Trophoblast cell (in vitro differentiated cells and primary cell): ENCODE results near the gene KAT5.

Source experiments
- DNase-seq, 2 donors: peaks; one replicate each; pipeline ENCODE4 v3.0.0-alpha.2; 2016
- H2AFZ ChIP-seq: 2 replicates; pipeline ENCODE4 v1.6.1; 2013; ENCODE audit warnings: low read length, moderate library complexity, mild to moderate bottlenecking; ENCODE audit not compliant: insufficient read depth, poor library complexity
- H2AK5ac ChIP-seq: 2 replicates; pipeline ENCODE4 v1.6.1; 2013; ENCODE audit warnings: mild to moderate bottlenecking, low read length
- H2BK120ac ChIP-seq: 2 replicates; pipeline ENCODE4 v1.6.1; 2013; ENCODE audit warnings: low read length, mild to moderate bottlenecking, moderate library complexity; ENCODE audit not compliant: insufficient read depth, poor library complexity
- H2BK12ac ChIP-seq: 2 replicates; pipeline ENCODE4 v1.6.1; 2013; ENCODE audit warnings: mild to moderate bottlenecking, low read length, moderate library complexity
- H2BK5ac ChIP-seq: 2 replicates; pipeline ENCODE4 v1.6.1; 2013; ENCODE audit warnings: low read length, low read depth, moderate library complexity, mild to moderate bottlenecking; ENCODE audit not compliant: poor library complexity
- H3K14ac ChIP-seq: 2 replicates; pipeline ENCODE4 v1.6.1; 2013; ENCODE audit warnings: mild to moderate bottlenecking, low read length
- H3K18ac ChIP-seq: 2 replicates; pipeline ENCODE4 v1.6.1; 2013; ENCODE audit warnings: mild to moderate bottlenecking, low read length
- H3K23ac ChIP-seq: 2 replicates; pipeline ENCODE4 v1.6.1; 2013; ENCODE audit warnings: low read length
- H3K27ac ChIP-seq: 2 replicates; pipeline ENCODE4 v1.5.1; 2013; ENCODE audit warnings: low read depth, mild to moderate bottlenecking, inconsistent platforms, low read length, moderate library complexity
- H3K27me3 ChIP-seq: 2 replicates; pipeline ENCODE4 v1.6.1; 2013; ENCODE audit warnings: inconsistent platforms, mild to moderate bottlenecking, low read length, moderate library complexity; ENCODE audit not compliant: insufficient read depth
- H3K36me3 ChIP-seq, 2 experiments: 1 replicate in 1 of 2; 2 replicates in 1 of 2; pipeline ENCODE4 v1.6.1; 2013; ENCODE audit warnings: low read length in 2 of 2, mild to moderate bottlenecking in 2 of 2, moderate library complexity in 1 of 2; ENCODE audit not compliant: insufficient read depth in 2 of 2, control insufficient read depth in 1 of 2
- H3K4ac ChIP-seq: 2 replicates; pipeline ENCODE4 v1.6.1; 2013; ENCODE audit warnings: low read depth, mild to moderate bottlenecking, low read length, moderate library complexity
- H3K4me1 ChIP-seq, 2 experiments: 1 replicate in 1 of 2; 2 replicates in 1 of 2; pipeline ENCODE4 v1.6.1; 2013; ENCODE audit warnings: low read length in 2 of 2, mild to moderate bottlenecking in 2 of 2, moderate library complexity in 1 of 2; ENCODE audit not compliant: insufficient read depth in 2 of 2, control insufficient read depth in 1 of 2
- H3K4me2 ChIP-seq: 2 replicates; pipeline ENCODE4 v1.6.1; 2013; ENCODE audit warnings: inconsistent platforms, mild to moderate bottlenecking, low read length, moderate library complexity
- H3K4me3 ChIP-seq: 2 replicates; pipeline ENCODE4 v1.5.1; 2013; ENCODE audit warnings: mild to moderate bottlenecking, low read depth, low read length, inconsistent platforms
- H3K79me1 ChIP-seq: one replicate; pipeline ENCODE4 v1.6.1; 2013; ENCODE audit warnings: low read length
- H3K79me2 ChIP-seq: 2 replicates; pipeline ENCODE4 v1.6.1; 2013; ENCODE audit warnings: low read length, mild to moderate bottlenecking; ENCODE audit not compliant: control insufficient read depth, insufficient read depth, poor library complexity
- H3K9ac ChIP-seq: 2 replicates; pipeline ENCODE4 v1.6.1; 2013; ENCODE audit warnings: mild to moderate bottlenecking, low read length
- H3K9me3 ChIP-seq: 2 replicates; pipeline ENCODE4 v1.6.1; 2013; ENCODE audit warnings: low read depth, mild to moderate bottlenecking, control low read depth, inconsistent platforms, low read length; ENCODE audit not compliant: insufficient read depth
- H4K12ac ChIP-seq: 2 replicates; pipeline ENCODE4 v1.6.1; 2013; ENCODE audit warnings: low read depth, mild to moderate bottlenecking, low read length, moderate library complexity
- H4K8ac ChIP-seq: 2 replicates; pipeline ENCODE4 v1.6.1; 2013; ENCODE audit warnings: low read depth, mild to moderate bottlenecking, low read length, moderate library complexity
- H4K91ac ChIP-seq: one replicate; pipeline ENCODE4 v1.6.1; 2013; ENCODE audit warnings: low read depth, mild to moderate bottlenecking, low read length, moderate library complexity
- WGBS: extraction: QIAGEN DNeasy Blood & Tissue Kit; methylation state at CpG from one replicate; pipeline ENCODE4 v1.1.7; 2013; ENCODE audit warnings: missing lambda C conversion rate; ENCODE audit not compliant: insufficient read length, insufficient coverage; ENCODE audit errors: extremely low coverage; 5-methylcytosine and 5-hydroxymethylcytosine counted together

The KAT5 gene

GRCh38 chr11:65717906-65718305 is 5.9 kb downstream of the KAT5 start:
- H2BK12ac ChIP-seq = no peak overlapping the region
- peaks cover 4 to 7% of the 10 kb centered on the region in 2 experiments for H3K4me1 ChIP-seq
- no peak overlapping the region for H3K4me3 ChIP-seq
- H3K79me2 ChIP-seq = peaks cover 2% of the 10 kb centered on the region
- peaks cover 6% of the 10 kb centered on the region for H3K79me1 ChIP-seq
- no peak overlapping the region for H3K14ac ChIP-seq
- H3K36me3 ChIP-seq = peaks cover 53 to 59% of the 10 kb centered on the region in 2 experiments
- no peak overlapping the region for H3K27ac ChIP-seq
- WGBS = no CpG with 5 or more reads among the region's 6 CpGs
- H3K9ac ChIP-seq = no peak overlapping the region
- peak overlapping the region; percentile 13 for H3K4ac ChIP-seq
- no peak overlapping the region for H2BK5ac ChIP-seq
- no peak overlapping the region for H3K4me2 ChIP-seq
- no peak overlapping the region for H3K23ac ChIP-seq
- no peak overlapping the region for H2AFZ ChIP-seq
- no peak overlapping the region for H2AK5ac ChIP-seq
- H3K9me3 ChIP-seq = peaks cover 1% of the 10 kb centered on the region
- no peak overlapping the region for H4K8ac ChIP-seq
- DNase-seq = no peak
- H4K91ac ChIP-seq = no peak overlapping the region
- H3K27me3 ChIP-seq = no peaks in the 10 kb centered on the region
- H2BK120ac ChIP-seq = no peak overlapping the region
- H3K18ac ChIP-seq = no peak overlapping the region
- no peak overlapping the region for H4K12ac ChIP-seq

GRCh38 chr11:65718531-65718930 is 6.5 kb downstream of the KAT5 start:
- Histone ChIP-seq H3K79me1 (peaks cover 6% of the 10 kb centered on the region), H3K27ac (no peak overlapping the region), H2BK120ac (no peak overlapping the region), H4K12ac (no peak overlapping the region), H2BK5ac (no peak overlapping the region), H3K9me3 (peaks cover 1% of the 10 kb centered on the region), H3K18ac (no peak overlapping the region), H3K4ac (no peak overlapping the region), H3K36me3 (peaks cover 47 to 53% of the 10 kb centered on the region in 2 experiments), H2AK5ac (no peak overlapping the region), H3K4me1 (peaks cover 3 to 6% of the 10 kb centered on the region in 2 experiments), H3K27me3 (no peaks in the 10 kb centered on the region), H4K8ac (no peak overlapping the region), H3K14ac (no peak overlapping the region), H3K23ac (no peak overlapping the region), H4K91ac (no peak overlapping the region), H3K79me2 (peaks cover 2% of the 10 kb centered on the region), H2AFZ (no peak overlapping the region), H3K9ac (no peak overlapping the region), H3K4me2 (no peak overlapping the region), H3K4me3 (no peak overlapping the region), H2BK12ac (no peak overlapping the region)
- no peak for DNase-seq
- WGBS = no CpG with 5 or more reads among the region's 4 CpGs

GRCh38 chr11:65718964-65719492 is 7.0 kb downstream of the KAT5 start:
- H4K12ac ChIP-seq = no peak overlapping the region
- H3K9me3 ChIP-seq = peaks cover 1% of the 10 kb centered on the region
- no peak overlapping the region for H3K4me3 ChIP-seq
- no peak overlapping the region for H3K14ac ChIP-seq
- H3K27me3 ChIP-seq = no peaks in the 10 kb centered on the region
- H2BK5ac ChIP-seq = no peak overlapping the region
- no peak overlapping the region for H3K9ac ChIP-seq
- H3K4me1 ChIP-seq = peaks cover 3 to 6% of the 10 kb centered on the region in 2 experiments
- H3K4me2 ChIP-seq = no peak overlapping the region
- H2BK12ac ChIP-seq = no peak overlapping the region
- no peak overlapping the region for H2AFZ ChIP-seq
- H4K91ac ChIP-seq = no peak overlapping the region
- no peak overlapping the region for H2BK120ac ChIP-seq
- H3K79me2 ChIP-seq = peaks cover 2% of the 10 kb centered on the region
- H3K18ac ChIP-seq = peak overlapping the region; percentile 11
- no peak overlapping the region for H3K23ac ChIP-seq
- H3K79me1 ChIP-seq = peaks cover 6% of the 10 kb centered on the region
- H3K4ac ChIP-seq = peak overlapping the region; percentile 8
- no CpG with 5 or more reads among the region's 10 CpGs for WGBS
- H3K36me3 ChIP-seq = peaks cover 44 to 48% of the 10 kb centered on the region in 2 experiments
- H4K8ac ChIP-seq = no peak overlapping the region
- no peak overlapping the region for H2AK5ac ChIP-seq
- DNase-seq = no peak
- no peak overlapping the region for H3K27ac ChIP-seq

GRCh38 chr11:65719871-65720210 is 7.8 kb downstream of the KAT5 start:
- Histone ChIP-seq H2AK5ac (no peak overlapping the region), H3K4me1 (peaks cover 3 to 6% of the 10 kb centered on the region in 2 experiments), H3K27ac (no peak overlapping the region), H3K4me2 (peak overlapping the region; percentile 62), H3K14ac (peak overlapping the region; percentile 82), H2BK12ac (no peak overlapping the region), H3K27me3 (no peaks in the 10 kb centered on the region), H3K36me3 (peaks cover 35 to 40% of the 10 kb centered on the region in 2 experiments), H4K8ac (no peak overlapping the region), H3K4ac (peak overlapping the region; percentile 18), H4K12ac (no peak overlapping the region), H4K91ac (peak overlapping the region; percentile 0), H3K79me1 (peaks cover 6% of the 10 kb centered on the region), H3K79me2 (peaks cover 2% of the 10 kb centered on the region), H3K23ac (no peak overlapping the region), H3K9ac (peak overlapping the region; percentile 65), H2BK5ac (no peak overlapping the region), H2AFZ (no peak overlapping the region), H2BK120ac (no peak overlapping the region), H3K18ac (peak overlapping the region; percentile 35), H3K9me3 (peaks cover 1% of the 10 kb centered on the region), H3K4me3 (peak overlapping the region; percentile 98)
- peak in 1 of 2 donors; percentile 34 for DNase-seq
- no CpG with 5 or more reads among the region's 17 CpGs for WGBS
